Thyroid gland (tissue), 4 donors: ENCODE measurements around the gene PNMA8B.

ENCODE experiments used
- POLR2A ChIP-seq, 2 donors: fragments of 450-650 bp; IDR thresholded peaks; one replicate each; pipeline ENCODE4 v1.6.1; 2017; ENCODE audit warnings: antibody characterized with exemption in 2 of 2, mild to moderate bottlenecking in 2 of 2, moderate library complexity in 1 of 2
- TF ChIP-seq, protein P1 (sequence below), 6 experiments: fragments of 200-600 bp in 3 of 6; fragments of 450-650 bp in 3 of 6; sonication (generic) in 3 of 6; IDR thresholded peaks; one replicate each; pipeline ENCODE4 v1.5.1; 2016 to 2019; ENCODE audit warnings: antibody characterized with exemption in 6 of 6, mild to moderate bottlenecking in 2 of 6, inconsistent platforms in 1 of 6, moderate library complexity in 1 of 6

DNA sequence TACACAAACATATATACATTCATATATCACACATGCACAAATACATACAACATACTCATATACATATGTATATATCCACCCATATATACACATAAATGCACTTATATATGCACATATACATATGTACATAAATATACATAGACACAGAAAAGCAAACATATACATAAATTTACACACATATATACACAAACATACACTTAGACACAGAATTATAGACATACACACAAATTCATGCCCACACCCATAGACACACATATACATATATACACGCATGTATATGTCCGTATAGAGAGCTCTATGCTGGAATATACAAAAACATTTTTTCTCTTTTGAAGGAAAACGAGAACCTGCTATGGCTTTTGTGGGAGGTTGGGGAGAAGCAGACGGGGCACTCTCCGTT is 44.9 kb downstream of the PNMA8B start:
- TF ChIP-seq, protein P1, sequence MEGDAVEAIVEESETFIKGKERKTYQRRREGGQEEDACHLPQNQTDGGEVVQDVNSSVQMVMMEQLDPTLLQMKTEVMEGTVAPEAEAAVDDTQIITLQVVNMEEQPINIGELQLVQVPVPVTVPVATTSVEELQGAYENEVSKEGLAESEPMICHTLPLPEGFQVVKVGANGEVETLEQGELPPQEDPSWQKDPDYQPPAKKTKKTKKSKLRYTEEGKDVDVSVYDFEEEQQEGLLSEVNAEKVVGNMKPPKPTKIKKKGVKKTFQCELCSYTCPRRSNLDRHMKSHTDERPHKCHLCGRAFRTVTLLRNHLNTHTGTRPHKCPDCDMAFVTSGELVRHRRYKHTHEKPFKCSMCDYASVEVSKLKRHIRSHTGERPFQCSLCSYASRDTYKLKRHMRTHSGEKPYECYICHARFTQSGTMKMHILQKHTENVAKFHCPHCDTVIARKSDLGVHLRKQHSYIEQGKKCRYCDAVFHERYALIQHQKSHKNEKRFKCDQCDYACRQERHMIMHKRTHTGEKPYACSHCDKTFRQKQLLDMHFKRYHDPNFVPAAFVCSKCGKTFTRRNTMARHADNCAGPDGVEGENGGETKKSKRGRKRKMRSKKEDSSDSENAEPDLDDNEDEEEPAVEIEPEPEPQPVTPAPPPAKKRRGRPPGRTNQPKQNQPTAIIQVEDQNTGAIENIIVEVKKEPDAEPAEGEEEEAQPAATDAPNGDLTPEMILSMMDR (IDR thresholded peaks at IDR 0.05): no peak
- TF ChIP-seq POLR2A (IDR thresholded peaks at IDR 0.05): no peak
